IPS DF 6.9 (cell line): Measurements from ENCODE around the gene JAK1.
"Not testable (repeated sequence)": the region's sequence is repeated elsewhere in the genome, so short reads cannot be mapped to it uniquely, and the experiment has no call there.

Experiments used
- DNase-seq: peaks from one replicate; pipeline ENCODE4 v3.0.0-alpha.2; 2013; ENCODE audit warnings: low read depth, low spot score
- H3K27ac ChIP-seq: one replicate; pipeline ENCODE4 v1.5.1; 2013; ENCODE audit warnings: low read length, control low read depth
- H3K27me3 ChIP-seq: 2 replicates; pipeline ENCODE4 v1.6.1; 2013; ENCODE audit warnings: mild to moderate bottlenecking, low read length; ENCODE audit not compliant: control insufficient read depth, insufficient read depth
- H3K36me3 ChIP-seq: 2 replicates; pipeline ENCODE4 v1.6.1; 2013; ENCODE audit warnings: low read length; ENCODE audit not compliant: control insufficient read depth, insufficient read depth
- H3K4me1 ChIP-seq: 2 replicates; pipeline ENCODE4 v1.6.1; 2013; ENCODE audit warnings: low read length; ENCODE audit not compliant: control insufficient read depth, insufficient read depth
- H3K4me3 ChIP-seq: 2 replicates; pipeline ENCODE4 v1.5.1; 2013; ENCODE audit warnings: mild to moderate bottlenecking, low read length
- H3K9me3 ChIP-seq: 2 replicates; pipeline ENCODE4 v1.6.1; 2013; ENCODE audit warnings: low read length, inconsistent platforms; ENCODE audit not compliant: control insufficient read depth, insufficient read depth
- WGBS: extraction: QIAGEN DNeasy Blood & Tissue Kit; methylation state at CpG from one replicate; pipeline ENCODE4 v1.1.7; 2013; ENCODE audit warnings: mixed read lengths, missing lambda C conversion rate; ENCODE audit not compliant: insufficient read length, insufficient coverage; 5-methylcytosine and 5-hydroxymethylcytosine counted together

The JAK1 gene

DNA sequence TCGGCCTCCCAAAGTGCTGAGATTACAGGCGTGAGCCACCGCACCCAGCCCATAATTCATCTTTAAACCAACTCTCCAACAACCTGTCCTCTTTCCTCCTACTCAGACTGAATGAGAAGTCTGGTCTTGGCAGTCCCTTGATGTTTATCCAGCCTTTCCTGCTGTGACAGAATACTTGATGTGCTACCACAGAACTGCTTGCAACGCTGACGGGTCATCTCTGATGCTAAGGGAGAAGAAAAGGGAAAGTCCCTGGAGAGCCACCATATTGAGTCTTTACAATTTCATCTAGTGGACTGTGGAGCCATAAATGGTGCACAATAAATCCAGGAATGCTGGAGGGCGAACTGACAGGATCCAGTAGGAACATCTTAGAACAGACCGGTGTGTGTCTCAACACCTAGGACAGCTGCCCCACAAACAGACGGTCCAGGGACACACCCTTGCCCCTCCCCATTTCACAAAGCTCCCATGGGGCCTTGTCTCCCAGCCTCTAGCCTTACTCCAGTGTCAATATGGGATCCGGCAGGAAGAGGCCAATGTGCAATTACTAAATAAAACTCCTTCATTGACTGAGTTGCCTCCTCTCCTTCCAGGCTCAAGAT lies 30.7 kb downstream of the JAK1 start:
- no peaks in the 10 kb centered on the region for H3K36me3 ChIP-seq
- no peak overlapping the region for H3K27ac ChIP-seq

DNA sequence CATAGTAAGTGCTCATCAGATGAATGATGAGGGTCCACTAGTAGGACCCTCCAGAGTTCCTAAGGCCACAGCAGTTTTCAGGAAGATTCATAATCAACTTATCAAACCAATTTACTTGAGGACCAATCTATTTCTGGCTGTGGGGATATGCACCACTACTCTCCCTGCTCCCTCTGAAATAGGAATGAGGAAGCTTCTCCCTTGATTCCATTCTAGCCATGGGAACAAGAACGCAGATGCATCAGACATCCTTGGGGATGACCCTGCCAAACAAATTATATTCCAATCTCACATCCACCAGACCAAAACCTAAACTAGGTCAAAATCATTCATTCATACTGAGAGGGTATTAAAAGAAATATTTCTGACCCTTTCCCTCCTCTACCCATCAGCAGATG lies 31.5 kb downstream of the JAK1 start:
- WGBS = no CpG with 5 or more reads among the region's 1 CpG
- no peak for DNase-seq
- Histone ChIP-seq H3K9me3 (no peaks in the 10 kb centered on the region), H3K4me1 (no peaks in the 10 kb centered on the region), H3K27ac (no peak overlapping the region), H3K36me3 (no peaks in the 10 kb centered on the region), H3K4me3 (no peak overlapping the region), H3K27me3 (no peaks in the 10 kb centered on the region)

More for the DNA sequence above, 30.7 kb downstream of the JAK1 start:
- Histone ChIP-seq H3K4me1 (no peaks in the 10 kb centered on the region), H3K4me3 (no peak overlapping the region), H3K9me3 (no peaks in the 10 kb centered on the region), H3K27me3 (no peaks in the 10 kb centered on the region)
- WGBS = no CpG with 5 or more reads among the region's 9 CpGs
- DNase-seq = no peak

- H3K27me3 ChIP-seq = no peaks in the 10 kb centered on the region
- no peaks in the 10 kb centered on the region for H3K4me1 ChIP-seq
- no CpG with 5 or more reads among the region's 9 CpGs for WGBS
- no peaks in the 10 kb centered on the region for H3K36me3 ChIP-seq
- no peak overlapping the region for H3K4me3 ChIP-seq
- no peak for DNase-seq
- H3K27ac ChIP-seq = no peak overlapping the region
- H3K9me3 ChIP-seq = no peaks in the 10 kb centered on the region
These were observed 32.1 kb downstream of the JAK1 start for GRCh38 chr1:64934115-64934877.

GRCh38 chr1:64933296-64934070 lies 32.9 kb downstream of the JAK1 start:
- Histone ChIP-seq H3K4me1 (no peaks in the 10 kb centered on the region), H3K27ac (no peak overlapping the region), H3K9me3 (no peaks in the 10 kb centered on the region), H3K4me3 (no peak overlapping the region), H3K36me3 (no peaks in the 10 kb centered on the region), H3K27me3 (no peaks in the 10 kb centered on the region)
- no peak for DNase-seq
- no CpG with 5 or more reads among the region's 11 CpGs for WGBS

- no CpG with 5 or more reads among the region's 4 CpGs for WGBS
- H3K27ac ChIP-seq = no peak overlapping the region
These were observed 33.4 kb downstream of the JAK1 start for GRCh38 chr1:64932962-64933295.

DNA sequence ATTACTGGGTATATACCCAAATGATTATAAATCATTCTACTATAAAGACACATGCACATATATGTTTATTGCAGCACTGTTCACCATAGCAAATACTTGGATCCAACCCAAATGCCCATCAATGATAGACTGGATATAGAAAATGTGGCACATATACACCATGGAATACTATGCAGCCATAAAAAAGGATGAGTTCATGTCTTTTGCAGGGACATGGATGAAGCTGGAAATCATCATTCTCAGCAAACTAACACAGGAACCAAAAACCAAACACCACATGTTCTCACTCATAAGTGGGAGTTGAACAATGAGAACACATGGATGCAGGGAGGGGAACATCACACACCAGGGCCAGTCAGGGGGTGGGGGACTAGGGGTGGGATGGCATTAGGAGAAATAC lies 35.7 kb downstream of the JAK1 start:
- H3K36me3 ChIP-seq, H3K4me3 ChIP-seq, H3K27ac ChIP-seq, H3K27me3 ChIP-seq, H3K4me1 ChIP-seq, DNase-seq, H3K9me3 ChIP-seq: not testable (repeated sequence)

More at GRCh38 chr1:64932962-64933295, 33.4 kb downstream of the JAK1 start:
- H3K4me1 ChIP-seq = no peaks in the 10 kb centered on the region
- H3K9me3 ChIP-seq = no peaks in the 10 kb centered on the region
- DNase-seq = no peak
- H3K4me3 ChIP-seq = no peak overlapping the region
- no peaks in the 10 kb centered on the region for H3K27me3 ChIP-seq
- H3K36me3 ChIP-seq = no peaks in the 10 kb centered on the region

- no peaks in the 10 kb centered on the region for H3K9me3 ChIP-seq
- H3K27ac ChIP-seq = no peak overlapping the region
- no peak for DNase-seq
- no peak overlapping the region for H3K4me3 ChIP-seq
- H3K4me1 ChIP-seq = peaks cover 4% of the 10 kb centered on the region
- no peaks in the 10 kb centered on the region for H3K36me3 ChIP-seq
- no peaks in the 10 kb centered on the region for H3K27me3 ChIP-seq
These were observed 37.1 kb downstream of the JAK1 start for GRCh38 chr1:64929221-64929620.

DNA sequence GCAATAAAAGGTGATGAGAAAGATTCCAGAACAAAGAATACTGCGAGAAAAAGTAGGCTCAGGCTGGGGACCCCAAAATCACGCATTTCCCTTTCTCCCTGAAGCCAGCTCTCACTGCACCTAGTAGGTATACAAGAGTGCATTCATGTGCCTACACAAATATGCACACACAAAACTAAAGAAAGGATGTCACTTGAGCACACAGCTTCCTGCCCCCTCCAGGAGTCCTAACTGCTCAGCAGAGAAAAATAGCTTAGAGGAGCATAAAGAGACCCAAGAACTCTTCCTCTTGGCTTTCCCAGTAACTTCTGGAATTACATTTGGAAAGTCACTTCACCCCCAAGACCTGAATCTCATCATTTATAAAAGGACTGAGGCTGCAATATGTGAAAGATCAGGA lies 38.0 kb downstream of the JAK1 start:
- WGBS = no CpG with 5 or more reads among the region's 2 CpGs
- H3K4me1 ChIP-seq = peaks cover 4% of the 10 kb centered on the region
- no peak for DNase-seq
- no peaks in the 10 kb centered on the region for H3K9me3 ChIP-seq
- H3K4me3 ChIP-seq = no peak overlapping the region
- H3K27ac ChIP-seq = no peak overlapping the region
- H3K27me3 ChIP-seq = no peaks in the 10 kb centered on the region
- no peaks in the 10 kb centered on the region for H3K36me3 ChIP-seq

- Histone ChIP-seq H3K4me3 (no peak overlapping the region), H3K36me3 (no peaks in the 10 kb centered on the region), H3K27ac (no peak overlapping the region), H3K4me1 (peaks cover 4% of the 10 kb centered on the region), H3K27me3 (no peaks in the 10 kb centered on the region), H3K9me3 (no peaks in the 10 kb centered on the region)
- WGBS = no CpG with 5 or more reads among the region's 2 CpGs
- DNase-seq = no peak
These were observed 40.8 kb downstream of the JAK1 start for GRCh38 chr1:64925594-64925993.

DNA sequence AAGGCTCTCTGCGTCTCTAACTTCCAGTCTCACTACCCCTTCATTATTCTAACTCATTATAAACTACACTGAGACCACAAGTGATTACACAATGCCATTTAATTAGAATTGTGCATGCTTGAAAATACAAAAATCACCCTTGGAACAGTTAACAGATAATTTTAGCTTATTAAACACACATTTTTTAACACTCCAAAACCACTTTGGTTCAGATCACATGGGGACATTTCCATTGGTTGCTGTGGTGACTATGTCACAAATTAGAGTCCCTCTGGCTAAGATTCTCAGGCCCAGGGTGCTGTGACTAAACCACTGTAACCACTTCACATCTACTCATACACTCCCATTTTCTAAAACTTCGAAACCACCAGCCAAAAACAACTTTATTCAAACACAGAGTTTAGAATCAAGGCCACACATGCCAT lies 43.0 kb downstream of the JAK1 start:
- Histone ChIP-seq H3K27ac (no peak overlapping the region), H3K4me1 (peaks cover 4% of the 10 kb centered on the region), H3K36me3 (no peaks in the 10 kb centered on the region), H3K9me3 (no peaks in the 10 kb centered on the region), H3K4me3 (no peak overlapping the region), H3K27me3 (no peaks in the 10 kb centered on the region)
- WGBS = 100% methylated on average over 1 of the region's 2 CpGs
- no peak for DNase-seq
